Stimulated activated CD4-positive, alpha-beta T cell treated with anti-CD3 and anti-CD28 coated beads, Interleukin-1b, Interleukin-23, amount 100 ng/mL, for 4 hours (primary cell): ENCODE results near the gene TAF11.
A peak's percentile ranks its signal among the peaks of the same experiment; 100 is the strongest.
"Not testable (repeated sequence)": the region's sequence is repeated elsewhere in the genome, so short reads cannot be mapped to it uniquely, and the experiment has no call there.

Experiments used
- DNase-seq, 2 donors: peaks; one replicate each; pipeline ENCODE4 v3.0.0-alpha.2; 2020; ENCODE audit warnings: low read depth in 2 of 2

Gene TAF11

DNA sequence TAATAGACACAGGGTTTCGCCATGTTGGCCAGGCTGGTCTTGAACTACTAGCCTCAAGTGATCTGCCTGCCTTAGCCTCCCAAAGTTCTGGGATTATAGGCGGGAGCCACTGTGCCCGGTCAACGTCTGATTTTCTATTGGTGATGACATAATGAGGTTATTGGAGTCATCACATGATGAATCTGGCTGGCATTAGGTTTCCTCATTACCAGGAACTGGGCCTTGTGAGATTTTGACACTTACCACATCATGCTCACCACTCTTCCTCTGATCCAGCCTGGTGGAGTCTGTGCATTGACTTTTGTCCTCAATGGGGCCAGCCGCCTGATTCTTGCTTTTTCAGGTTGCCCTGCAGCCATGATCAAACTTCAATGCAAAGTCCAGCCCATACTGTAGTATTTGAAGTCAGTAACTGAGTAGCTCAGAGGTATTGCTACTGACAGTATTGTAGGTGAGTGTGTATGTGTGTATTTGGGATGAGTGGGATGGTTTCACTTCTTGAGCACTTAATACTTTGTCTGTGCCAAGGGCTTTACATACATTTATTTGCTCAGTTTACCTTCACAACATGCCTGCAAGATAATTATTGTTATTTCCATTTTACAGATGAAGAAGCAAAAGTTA lies 17.3 kb upstream of the TAF11 start:
- no peak for DNase-seq

DNA sequence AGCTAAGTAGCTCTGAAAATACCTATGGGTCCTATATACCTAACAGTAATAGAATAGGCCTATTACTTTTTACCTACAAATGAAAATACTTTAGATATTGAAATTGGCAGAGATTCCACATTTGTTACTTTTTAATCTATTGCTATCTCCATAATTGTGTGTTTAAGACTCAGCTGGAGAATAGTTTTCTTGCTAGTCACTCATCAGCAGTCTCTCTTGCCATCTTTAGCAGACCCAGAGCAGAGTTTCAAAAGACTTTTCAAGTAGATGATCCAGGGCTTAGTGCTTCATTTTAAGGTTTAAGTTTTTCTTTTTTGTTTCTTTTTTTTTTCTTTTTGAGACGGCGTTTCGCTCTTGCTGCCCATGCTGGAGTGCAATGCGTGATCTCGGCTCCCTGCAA lies 14.1 kb upstream of the TAF11 start:
- no peak for DNase-seq

DNA sequence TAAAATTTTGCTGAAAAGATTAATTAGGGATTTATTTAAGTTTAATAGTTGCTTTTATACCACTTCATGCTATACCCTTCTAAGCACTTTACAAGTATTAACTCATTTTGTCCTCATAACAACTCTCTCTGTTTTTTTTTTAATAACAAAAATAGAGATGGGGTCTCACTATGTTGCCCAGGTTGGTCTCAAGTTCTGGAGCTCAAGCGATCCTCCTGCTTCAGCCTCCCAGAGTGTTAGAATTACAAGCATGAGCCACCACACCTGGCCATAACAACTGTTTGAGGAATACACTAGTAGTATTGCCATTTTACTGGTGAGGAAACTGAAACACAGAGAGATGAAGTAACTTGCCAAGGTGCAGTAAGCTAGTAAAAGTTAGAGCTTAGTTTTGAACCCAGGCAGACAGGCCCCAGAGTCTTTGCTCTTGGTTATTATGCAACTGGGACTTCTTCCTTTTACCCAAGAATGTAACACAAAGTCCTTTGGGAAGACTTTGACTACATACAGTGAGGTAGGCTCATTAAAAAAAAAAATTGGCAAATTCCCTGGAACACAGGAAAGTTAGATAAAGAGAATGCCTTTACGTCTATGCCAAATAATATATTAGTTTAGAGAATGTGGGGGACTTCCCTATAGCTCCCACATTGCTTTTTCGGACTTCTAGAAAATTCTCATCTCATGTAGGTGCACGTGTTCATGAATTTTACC lies 12.6 kb upstream of the TAF11 start:
- DNase-seq: no peak

DNA sequence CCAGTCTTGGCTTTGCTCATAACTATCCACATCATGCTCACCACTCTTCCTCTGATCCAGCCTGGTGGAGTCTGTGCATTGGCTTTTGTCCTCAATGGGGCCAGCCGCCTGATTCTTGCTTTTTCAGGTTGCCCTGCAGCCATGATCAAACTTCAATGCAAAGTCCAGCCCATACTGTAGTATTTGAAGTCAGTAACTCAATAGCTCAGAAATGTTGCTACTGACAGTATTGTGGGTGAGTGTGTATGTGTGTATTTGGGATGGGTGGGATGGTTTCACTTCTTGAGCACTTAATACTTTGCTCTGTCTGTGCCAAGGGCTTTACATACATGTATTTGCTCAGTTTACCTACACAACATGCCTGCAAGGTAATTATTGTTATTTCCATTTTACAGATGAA lies 11.9 kb upstream of the TAF11 start:
- DNase-seq: not testable (repeated sequence)

DNA sequence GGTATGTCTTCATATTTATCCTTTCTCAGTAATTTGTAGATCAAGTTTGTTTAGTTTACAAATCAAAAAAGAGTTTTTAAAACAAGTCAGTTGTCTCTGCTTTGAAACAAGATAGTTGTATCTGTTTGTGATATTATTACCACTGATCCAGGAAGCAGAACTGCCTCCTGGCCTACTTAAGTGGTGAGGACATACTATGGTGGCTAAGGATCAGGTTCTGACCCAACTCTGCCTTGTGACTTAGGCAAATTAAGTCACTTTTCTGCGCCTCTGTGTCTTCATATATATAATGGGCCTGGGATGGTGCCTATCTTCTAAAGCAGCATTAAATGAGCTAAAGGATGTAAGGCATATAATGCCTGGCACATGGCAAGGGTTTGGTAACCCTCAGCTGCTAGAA lies 9.9 kb upstream of the TAF11 start:
- DNase-seq: no peak

GRCh38 chr6:34897130-34897529 lies 9.3 kb upstream of the TAF11 start:
- no peak for DNase-seq

DNA sequence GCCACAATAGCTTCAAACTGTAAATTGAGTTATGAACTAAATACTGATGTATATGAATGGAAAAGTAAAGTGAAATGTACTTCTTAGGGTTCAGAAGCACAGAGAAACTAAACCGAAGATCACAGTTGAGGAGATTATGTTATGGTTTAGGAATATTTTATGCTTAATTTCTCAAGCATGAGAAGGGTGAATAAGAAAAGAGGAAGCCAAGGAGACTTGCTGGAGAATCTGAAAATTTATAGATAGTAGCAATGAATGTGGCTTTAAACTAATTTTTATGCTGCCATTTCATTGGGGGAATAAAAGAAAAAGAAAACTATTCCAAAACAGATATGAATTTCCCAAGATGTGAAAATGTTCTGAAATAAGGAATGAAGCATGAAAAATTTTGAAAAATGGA lies 6.9 kb upstream of the TAF11 start:
- no peak for DNase-seq

- DNase-seq: no peak
Measured at GRCh38 chr6:34891296-34891695, 3.5 kb upstream of the TAF11 start.

GRCh38 chr6:34890533-34890925 lies 2.7 kb upstream of the TAF11 start:
- no peak for DNase-seq

DNA sequence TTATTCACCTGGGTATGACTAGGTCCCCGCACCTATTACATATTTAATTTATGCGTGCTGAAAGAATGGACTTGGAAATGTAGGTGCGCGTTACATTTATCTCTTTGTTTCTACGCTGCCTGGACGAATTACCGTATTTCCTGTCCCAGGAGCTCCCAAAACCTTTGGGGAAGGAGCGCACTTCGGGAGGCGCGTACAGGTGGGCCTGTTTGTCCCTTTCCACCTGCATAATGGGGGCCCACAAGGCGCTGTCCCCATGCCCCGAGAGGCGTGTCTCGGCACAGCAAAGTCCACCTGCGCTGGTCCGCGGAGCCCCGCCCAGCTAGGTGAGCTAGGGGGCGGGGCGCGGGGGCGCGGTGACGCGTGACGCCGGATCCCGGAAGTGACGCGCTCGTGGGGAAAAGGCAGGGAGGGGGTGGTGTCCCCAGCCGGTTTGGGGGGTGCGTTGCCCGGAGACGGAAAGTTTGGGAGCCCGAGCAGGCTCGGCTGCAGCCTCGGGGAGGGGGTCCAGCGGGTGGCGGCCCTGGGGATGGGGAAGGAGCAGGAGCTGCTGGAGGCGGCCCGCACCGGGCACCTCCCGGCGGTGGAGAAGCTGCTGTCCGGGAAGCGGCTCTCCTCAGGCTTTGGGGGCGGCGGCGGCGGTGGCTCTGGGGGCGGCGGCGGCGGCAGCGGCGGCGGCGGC lies 1.2 kb upstream of the TAF11 start, which contains the start of gene ANKS1A:
TSS of gene ANKS1A (plus strand) at position 382 of the 682 bp plus-strand sequence. CDS start at position 530, 148 bp downstream.
- DNase-seq: peak; percentile 91 to 93

GRCh38 chr6:34888514-34888856 lies 643 bp upstream of the TAF11 start:
- DNase-seq: no peak

GRCh38 chr6:34885837-34886236 lies 2.0 kb downstream of the TAF11 start:
- not testable (repeated sequence) for DNase-seq

GRCh38 chr6:34884996-34885395 lies 2.8 kb downstream of the TAF11 start:
- no peak for DNase-seq

DNA sequence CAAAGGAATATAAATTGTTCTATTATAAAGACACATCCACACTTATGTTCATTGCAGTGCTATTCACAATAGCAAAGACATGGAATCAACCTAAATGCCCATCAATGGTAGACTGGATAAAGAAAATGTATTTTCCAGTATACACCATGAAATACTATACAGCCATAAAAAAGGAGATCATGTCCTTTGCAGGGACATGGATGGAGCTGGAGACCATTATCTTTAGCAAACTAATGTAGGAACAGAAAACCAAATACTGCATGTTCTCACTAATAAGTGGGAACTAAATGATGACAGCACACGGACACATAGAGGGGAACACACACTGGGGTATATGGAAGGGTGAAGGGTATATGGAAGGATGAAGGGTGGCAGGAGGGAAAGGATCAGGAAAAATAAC lies 3.8 kb downstream of the TAF11 start:
- DNase-seq: not testable (repeated sequence)

GRCh38 chr6:34877869-34878485 lies 9.9 kb downstream of the TAF11 start:
- no peak for DNase-seq

DNA sequence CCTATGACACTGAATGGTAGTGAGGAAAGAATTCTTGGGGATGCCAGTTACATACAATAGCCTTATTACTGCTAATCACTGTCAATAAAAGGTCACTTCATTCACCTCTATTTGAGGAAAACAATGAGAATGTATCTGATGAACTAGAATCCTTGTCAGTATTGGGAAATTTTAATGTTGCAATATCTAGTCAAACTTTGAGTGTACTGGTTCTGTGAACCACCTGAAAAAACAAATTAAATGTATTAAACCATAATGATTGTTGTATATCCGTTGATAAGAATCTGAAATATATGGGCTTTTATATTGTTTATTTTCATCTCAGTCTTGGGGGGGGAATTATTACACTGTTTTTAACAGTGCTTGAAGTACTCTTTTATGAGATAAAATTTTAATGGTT lies 10.6 kb downstream of the TAF11 start:
- DNase-seq: no peak

GRCh38 chr6:34876472-34876871 lies 11.4 kb downstream of the TAF11 start:
- DNase-seq: no peak

DNA sequence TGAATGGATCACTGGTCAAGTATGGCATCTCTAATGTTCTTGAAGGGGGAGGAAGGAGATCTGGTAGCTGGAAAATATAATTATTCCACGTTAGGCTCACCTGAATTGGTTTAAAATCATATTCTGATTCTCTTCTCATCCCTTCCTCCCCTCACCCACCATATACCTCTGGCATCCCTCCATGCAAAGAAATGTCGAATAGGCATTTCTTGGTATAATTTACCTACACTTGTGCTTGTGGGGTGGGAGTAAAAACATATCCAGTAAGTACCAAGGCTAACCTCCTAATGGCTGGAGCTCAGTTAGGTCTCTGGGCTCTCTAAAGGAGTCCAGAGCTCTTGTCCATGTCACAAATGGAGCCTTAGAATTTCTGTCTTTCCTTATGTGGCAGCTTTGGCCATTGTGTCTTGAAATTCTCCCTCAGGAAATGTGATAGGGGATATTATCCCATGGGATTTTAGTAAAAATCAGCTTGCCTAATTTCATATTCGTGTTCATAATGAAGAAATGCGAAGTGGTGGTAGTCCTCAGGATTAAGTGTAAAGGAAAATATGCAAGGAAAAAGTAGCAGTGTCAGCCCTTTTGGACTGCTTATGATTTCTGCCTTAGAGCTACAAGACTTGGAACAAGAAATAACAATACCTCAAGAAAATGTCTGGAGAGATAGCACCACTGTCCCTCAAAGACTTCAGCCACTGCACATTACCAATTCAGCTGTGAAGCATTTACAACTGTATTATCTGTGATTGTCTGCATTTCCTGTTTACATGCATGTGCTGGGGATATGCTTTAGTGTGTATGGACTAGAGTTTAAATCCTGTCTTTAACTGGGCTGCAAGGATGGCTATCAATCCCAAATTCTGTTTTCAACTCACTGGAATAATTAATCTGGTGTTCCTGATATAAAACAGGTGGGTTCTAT lies 12.3 kb downstream of the TAF11 start:
- DNase-seq: no peak

DNA sequence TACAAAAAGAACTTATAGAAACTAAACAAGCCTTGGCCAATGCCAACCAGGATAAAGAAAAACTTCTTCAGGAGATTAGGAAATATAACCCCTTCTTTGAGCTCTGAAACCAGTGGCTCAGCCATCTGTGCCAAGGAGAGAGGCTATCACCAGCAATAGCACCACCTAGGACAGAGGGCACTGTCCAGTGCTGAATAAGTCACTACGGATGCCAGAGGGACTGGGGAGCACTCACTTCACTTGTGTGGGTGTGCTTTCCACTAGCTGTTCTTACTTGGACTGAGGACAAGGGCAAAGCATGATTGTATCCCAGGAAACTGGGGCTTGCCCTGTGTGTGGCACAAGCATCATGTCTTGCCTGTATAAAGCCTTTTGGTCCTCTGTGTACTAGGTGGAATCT lies 15.5 kb downstream of the TAF11 start:
- no peak for DNase-seq

- no peak for DNase-seq
Measured at GRCh38 chr6:34871853-34872252, 16.0 kb downstream of the TAF11 start.

- DNase-seq: no peak
Measured at GRCh38 chr6:34867484-34867883, 20.4 kb downstream of the TAF11 start.

GRCh38 chr6:34866509-34866908 lies 21.3 kb downstream of the TAF11 start:
- no peak for DNase-seq
